HG03103 (cell line): ENCODE measurements around the gene PRKN.
"Not testable (repeated sequence)": the region's sequence is repeated elsewhere in the genome, so short reads cannot be mapped to it uniquely, and the experiment has no call there.

Experiments used
- ATAC-seq: cut with Tn5 transposase; IDR thresholded peaks from one replicate; pipeline ENCODE4 v1.9.1; 2021; ENCODE audit warnings: low read depth; ENCODE audit not compliant: unreplicated experiment

PRKN gene

DNA sequence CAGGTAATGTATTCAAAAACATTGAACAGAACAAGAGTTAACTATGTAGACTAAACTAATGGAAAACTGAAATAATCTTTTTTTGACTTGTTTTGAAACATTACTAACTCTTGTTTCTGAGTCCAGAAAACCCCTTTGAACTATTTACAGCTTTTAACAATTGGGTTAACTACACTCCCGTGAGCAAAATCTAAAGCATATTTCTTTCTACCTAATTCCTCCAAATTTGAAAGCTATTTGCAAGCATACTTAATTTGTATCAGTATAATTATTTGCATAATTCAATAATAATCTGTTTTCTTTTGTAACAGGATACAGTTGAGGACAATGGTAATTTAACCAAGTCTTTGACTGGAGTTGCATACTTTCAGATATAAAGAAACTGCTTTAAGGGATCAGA lies 1391.1 kb downstream of the PRKN start:
- ATAC-seq: no peak

DNA sequence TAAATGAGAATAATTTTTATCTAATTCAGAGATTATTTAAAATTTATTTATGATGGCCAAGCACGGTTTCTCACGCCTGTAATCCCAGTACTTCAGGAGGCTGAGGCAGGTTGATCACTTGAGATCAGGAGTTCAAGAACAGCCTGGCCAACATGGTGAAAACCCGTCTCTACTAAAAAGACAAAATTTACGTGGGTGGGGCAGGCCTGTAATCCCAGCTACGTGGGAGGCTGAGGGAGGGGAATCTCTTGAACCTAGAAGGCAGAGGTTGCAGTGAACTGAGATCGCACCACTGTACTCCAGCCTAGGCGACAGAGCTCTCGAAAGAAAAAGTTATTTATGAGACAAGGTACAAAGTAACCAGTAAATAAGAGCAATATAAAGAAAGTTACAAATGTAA lies 1394.2 kb downstream of the PRKN start:
- ATAC-seq: no peak

DNA sequence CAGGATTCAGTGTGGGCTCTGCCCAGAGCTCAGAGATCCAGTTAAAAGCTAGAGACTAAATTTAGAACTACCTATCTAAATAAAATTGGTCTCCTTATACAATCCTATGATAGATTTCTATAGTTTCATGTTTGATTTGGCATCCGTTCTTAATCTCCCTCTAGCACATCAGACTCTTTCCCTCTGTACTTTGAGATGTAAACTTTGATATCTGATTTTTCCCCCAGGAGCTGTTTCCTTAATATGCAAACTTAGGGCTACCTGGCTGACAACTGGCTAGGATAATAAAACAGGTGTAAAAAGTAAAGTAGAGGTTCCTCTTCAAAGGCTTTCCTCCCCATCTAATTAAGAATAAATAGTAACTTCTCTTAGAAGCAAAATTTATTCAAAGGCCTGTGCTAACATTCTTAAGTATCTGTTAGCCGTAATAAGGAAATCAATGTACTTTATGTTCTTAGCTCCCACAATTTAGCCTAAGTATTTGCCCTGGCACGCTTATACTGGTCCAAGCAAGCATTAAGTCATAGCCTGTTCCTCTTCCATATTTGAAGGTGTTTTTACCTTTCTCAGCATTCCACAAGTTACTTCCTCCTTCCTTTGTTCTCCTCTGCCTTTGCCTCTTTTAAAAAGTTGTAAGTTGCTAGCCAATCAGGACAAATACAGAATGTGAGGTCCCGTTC lies 1396.0 kb downstream of the PRKN start:
- ATAC-seq: not testable (repeated sequence)

DNA sequence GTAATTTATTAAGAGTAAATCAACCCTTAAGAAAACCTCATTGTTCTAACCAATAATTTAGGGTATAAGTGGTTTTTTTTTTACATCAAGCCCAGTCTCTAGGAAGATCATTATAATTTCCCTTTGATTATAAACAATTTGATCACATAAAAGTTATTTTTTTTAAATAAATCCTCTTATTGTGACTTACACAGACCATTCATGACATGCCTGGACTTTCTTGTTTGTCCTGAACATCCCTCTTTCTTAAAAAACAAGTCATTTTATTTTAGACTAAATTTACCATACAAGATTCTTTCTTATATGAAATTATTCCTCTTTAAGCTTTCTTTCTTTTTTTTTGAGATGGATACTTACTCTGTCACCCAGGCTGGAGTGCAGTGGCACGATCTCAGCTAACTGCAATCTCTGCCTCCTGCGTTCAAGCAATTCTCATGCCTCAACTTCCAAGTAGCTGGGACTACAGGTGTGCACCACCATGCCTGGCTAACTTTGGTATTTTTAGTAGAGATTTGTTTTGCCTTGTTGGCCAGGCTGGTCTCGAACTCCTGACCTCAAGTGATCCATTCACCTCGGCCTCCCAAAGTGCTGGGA lies 1400.1 kb downstream of the PRKN start:
- ATAC-seq: no peak

DNA sequence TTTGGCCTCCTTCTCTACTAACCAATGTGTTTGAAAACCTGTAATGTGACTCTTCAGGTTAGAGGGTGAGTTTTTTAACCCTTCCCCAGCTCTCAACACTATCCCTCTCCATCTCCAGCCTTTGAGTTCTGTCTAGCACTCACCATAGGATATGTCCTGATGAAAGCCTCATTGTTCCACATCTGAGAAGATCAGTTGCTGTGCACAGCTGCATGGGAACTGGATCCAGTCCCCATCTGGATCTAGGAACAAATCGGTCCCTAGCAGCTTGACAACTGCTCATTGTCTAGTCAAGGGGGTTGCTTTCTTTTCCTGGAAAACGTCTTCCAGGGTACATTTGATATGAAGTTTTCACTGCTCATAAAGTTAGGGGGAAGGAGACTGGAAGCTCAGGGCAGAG lies 1408.3 kb downstream of the PRKN start:
- no peak for ATAC-seq

DNA sequence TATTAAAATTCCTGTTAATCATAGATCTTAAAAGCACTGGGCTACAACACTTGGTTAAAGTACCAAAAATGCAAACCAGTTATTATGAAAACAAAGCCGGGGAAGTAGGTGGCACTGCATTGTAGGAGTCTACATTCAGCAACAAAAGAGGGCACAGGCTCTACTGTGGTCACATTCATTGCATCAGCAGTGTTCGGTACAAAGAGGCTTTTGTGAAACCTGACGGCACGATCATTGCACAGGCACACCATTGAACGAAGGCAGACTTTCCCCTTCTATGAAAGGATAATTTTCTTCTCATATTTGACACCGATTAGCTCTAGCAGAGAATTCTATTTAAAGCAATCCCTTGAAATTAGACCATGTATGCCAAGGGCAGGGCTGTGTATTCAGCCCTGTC lies 1409.1 kb downstream of the PRKN start:
- no peak for ATAC-seq

DNA sequence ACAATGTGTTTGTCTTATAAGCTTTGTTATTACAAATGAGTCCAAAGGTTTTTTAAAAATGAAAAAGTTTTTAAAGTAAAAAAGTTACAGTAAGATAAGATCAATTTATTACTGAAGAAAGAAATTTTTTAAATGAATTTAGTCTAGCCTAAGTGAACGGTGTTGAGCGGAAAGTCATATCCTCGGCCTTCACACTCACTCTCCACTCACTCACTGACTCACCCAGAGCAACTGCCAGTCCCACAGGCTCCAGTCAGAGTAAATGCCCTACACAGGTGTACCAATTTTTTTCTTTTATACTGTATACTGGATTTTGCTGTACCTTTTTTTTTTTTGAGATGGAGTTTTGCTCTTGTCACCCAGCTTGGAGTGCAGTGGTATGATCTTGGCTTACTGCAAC lies 1411.0 kb downstream of the PRKN start:
- ATAC-seq: no peak

DNA sequence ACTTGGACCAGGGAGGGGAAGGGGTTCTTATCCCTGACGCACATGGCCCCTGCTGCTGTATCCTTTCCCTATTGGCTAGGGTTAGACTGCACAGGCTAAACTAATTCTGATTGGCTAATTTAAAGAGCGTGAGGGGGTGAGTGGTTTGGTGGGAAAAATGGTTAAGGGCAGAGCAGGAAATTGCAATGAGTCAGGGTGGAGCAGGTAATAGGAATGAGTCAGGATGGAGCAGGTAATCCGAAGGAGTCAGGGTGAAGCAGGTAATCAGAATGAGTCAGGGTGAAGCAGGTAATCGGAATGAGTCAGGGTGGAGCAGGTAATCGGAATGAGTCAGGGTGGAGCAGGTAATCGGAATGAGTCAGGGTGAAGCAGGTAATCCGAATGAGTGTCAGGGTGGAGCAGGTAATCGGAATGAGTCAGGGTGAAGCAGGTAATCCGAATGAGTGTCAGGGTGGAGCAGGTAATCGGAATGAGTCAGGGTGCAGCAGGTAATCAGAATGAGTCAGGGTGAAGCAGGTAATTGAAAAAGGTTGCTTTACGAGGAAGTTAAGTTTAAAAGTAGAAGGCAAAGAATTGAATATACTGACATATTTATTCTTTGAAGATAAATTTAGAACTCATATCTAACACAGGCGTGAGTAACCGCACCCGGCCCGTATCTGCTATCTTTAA lies 1412.2 kb downstream of the PRKN start:
- not testable (repeated sequence) for ATAC-seq

DNA sequence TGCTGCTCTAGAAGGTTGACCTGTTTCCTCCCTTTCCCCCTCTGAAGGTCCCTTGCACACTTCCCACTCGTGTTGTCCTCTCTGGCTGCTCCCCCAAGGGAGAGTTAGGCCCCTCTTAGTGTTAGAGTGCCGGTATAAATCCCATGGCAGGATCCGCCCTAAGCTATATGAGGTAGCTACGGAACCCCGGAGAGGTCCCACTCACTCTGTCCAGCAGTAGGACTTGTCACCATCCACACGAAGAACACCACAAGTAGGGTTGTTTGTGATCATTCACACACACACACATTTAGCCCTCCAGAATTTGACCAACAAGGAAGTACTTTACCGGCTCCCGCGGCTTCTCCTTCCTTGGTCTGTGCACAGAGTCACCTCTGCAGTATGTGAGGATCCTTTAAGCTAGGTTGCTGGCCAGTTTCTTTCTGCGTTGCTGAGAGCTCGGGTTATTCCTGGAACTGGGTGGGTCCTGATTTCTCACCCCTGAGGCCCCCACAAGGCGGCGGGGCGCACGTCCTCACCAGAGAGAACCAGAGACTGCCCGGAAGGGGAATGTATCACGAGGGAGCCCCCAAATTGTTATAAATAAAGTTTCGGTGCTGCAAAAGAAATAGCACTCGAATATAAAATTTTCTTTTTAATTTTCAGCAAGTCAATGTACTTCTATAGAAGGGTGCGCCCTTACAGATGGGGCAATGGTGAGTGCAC lies 1412.9 kb downstream of the PRKN start:
- ATAC-seq: not testable (repeated sequence)

DNA sequence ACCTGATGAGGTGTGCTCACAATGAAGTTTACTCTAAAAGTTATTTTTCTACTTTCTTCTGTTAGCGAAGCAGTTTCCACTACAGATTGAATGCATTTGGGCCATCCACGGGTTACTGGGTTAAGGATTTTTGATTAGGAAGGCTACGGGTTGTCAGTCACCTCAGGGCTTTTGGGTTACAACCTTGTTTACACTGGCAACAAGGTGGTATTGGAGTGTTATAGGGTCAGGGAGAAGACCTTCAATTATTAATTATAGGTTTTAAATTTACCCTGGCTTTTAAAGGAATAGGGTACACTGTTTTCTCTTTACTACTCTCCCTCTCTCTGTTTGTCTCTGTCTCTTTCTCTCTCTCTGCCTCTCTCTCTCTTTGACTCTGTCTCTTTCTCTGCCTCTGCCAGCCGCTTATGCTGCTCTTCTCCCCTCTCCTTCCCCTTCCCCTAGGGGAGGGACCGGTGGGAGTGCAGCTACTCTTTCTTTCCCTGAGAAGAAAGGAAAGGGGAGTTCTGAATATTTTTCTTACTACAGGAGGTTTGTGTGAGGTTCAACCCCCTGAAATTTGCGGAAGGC lies 1413.5 kb downstream of the PRKN start:
- ATAC-seq: no peak

DNA sequence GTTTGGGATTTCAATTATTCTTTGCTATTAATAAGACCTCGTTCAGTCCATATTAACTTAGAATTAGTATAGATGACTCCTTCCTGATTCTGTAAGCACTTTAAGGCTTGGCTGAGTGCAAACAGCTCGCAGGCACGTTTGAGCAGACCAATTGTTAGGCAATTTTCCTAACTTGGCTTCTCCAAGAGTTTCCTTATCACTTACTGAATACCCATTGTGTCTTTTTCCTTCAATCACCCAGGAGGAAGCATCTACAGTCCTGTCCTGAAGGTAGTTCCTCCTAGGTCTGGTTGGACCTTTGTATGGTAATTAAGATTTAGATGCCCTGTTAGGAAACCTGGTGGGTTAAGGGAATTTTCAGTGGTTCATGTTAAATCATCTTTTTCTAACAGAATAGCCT lies 1414.1 kb downstream of the PRKN start:
- ATAC-seq: not testable (repeated sequence)

DNA sequence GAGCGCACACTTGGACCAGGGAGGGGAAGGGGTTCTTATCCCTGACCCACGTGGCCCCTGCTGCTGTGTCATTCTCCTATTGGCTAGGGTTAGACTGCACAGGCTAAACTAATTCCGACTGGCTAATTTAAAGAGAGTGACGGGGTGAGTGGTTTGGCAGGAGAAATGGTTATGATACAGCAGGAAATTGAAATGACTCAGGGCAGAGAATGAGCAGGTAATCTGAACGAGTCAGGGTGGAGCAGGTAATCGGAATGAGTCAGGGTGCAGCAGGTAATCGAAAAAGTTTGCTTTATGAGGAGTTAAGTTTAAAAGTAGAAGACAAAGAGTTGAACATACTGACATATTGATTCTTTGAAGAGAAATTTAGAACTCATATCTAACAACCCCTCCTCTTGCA lies 1417.8 kb downstream of the PRKN start:
- not testable (repeated sequence) for ATAC-seq

DNA sequence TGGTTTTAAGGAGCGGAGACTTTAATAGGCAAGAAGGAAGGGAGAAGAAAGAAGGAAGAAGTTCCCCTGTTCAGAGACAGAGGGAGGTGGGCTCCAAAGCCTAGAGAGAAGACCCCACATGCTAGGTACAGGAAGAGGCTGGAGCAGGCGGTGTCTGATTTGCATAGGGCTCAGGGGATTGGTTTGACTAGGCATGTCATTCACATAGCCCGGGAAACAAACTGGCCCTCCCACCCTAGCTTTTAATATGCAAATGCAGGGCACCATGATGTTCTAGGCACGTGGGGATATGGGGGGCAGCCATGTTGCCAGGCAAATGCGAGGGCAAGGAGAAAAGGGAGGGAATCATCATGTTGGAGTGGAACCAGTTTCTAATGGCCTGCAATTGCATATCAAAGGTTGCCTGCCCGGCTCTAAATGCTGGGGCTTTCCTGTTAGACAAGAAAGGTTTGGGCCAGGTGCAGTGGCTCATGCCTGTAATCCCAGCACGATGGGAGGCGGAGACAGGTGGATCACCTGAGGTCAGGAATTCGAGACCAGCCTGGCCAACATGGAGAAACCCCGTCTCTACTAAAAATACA lies 1419.4 kb downstream of the PRKN start:
- ATAC-seq: no peak

DNA sequence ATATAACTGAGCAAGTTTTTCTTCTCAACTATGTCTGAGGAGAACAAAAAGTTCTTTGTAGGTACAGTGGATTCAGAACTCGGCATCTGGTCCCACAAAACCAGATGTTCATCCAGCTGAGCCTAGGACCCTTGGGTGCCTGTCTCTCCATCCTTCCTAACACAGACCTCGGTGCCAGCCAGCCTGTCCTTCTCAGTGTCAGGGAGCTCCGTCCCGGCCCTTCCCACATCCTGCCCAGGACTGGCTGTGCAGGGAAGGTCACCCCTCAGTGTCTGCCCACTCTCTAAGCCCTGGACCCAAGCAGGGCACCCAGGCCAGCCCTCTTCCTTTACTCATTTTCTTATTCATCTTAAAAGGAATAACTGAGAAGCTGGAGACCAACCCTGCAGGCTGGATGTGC lies 1421.7 kb downstream of the PRKN start:
- no peak for ATAC-seq

DNA sequence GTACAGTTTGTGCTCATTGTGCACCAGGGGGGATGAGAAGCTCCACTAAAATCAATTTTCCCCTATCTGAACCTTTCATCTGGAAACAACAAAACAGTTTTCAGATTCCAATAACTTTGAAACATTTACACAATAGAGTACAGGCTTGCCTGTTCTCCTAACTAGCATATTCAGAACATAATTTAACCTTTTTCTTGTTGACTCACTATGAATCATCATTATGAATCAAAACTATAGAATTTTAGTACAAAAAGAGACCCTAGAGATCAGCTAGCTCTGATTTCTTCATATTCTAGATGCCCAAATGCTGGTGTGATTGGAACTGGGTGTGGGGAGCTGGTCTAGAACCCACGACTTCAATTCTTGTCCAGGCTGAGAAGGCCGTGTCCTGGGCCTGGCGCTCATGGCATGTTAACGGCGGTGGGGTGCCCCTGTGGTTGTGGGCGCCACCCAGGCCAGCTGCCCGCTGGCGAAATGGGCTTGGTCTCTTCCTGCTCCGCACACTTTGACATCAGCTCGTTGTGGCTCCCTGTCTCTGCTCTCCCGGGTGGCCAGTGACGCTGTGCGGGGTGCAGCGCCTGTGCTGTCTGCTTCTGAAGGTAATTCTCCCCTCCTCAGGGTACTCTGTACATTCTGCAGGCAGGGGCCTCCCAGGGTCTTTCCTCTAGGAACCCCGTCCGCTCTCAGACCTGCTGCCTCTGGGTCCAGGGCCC lies 1423.8 kb downstream of the PRKN start:
- no peak for ATAC-seq

DNA sequence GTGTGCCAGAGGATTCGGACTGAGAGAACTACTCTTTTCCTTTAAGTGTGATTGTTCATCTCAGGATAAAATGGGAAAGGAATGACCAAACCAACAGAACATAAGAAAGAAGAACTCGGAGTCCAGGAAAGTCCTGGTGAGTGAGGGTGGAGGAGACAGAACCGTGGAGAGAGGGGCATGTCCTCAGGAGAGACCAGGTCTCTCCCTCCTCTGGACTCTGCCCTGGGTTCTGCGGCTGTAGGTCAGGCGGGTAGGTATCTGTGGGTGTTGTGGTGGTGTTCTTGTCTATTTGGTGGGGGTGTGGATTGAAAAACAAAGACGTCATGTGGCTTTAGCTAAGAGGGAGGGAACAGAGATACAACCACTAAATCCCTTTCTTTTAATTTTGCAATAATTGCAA lies 1424.6 kb downstream of the PRKN start:
- ATAC-seq: no peak

DNA sequence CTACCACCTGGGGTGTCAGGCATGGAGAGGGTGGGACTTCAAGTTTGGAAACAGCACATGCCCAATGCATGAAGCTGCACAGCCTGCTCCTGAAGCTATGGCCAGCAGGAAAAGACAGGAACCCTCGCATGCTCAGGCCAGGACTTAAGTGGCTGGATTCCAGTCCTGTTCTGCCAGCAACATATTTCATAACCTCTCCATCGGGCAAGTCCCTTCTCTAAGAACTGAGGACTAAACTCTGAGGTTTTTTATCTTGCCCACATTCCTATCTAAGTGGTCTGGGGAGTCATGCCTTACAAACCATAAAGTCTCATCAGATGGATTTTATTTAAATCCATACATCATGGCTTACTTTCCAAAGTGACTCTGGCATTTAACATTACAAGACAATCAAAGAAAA lies 1426.2 kb downstream of the PRKN start:
- ATAC-seq: no peak

DNA sequence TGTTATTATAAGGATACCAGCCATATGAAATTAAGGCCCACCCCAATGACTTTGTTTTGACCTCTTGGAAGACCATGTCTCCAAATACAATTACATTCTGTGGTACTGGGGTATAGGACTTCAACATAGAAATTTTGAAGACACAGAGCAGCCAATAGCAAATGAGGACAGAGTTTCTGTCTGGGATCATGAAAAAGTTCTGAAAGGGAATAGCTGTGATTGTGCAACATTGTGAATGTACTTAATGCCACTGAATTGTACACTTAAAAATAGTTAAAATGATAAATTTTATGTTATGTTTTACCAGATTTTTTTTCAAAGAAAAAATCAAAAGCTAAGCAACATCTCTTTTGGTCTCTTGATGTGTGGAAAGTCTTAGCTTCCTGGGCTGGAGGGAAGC lies 1426.7 kb downstream of the PRKN start:
- no peak for ATAC-seq

DNA sequence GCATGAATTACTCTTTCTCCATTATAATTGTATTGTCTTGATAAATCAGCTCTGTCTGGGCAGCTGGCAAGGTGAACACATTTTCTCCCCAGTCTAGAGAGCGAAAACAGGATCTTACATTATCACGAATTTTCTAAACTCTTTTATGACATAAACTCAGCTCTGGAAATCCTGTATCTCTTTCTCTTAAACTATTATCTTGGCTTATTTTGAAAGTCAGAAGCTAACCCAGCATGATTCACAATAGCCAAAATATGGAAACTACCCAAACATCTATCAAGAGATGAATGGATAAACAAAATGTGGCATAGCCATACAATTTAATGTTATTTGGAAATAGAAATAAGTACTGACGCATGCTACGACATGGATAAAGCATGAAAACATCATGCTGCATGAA lies 1427.8 kb downstream of the PRKN start:
- ATAC-seq: no peak
